Muscle layer of colon (tissue), 2 donors: ENCODE data around the gene FAM241B.

Source experiments
- H3K27ac ChIP-seq: one replicate; pipeline ENCODE4 v1.7.0; 2013; ENCODE audit warnings: low read depth, mild to moderate bottlenecking, low read length, moderate library complexity
- H3K27me3 ChIP-seq, 2 donors: one replicate each; pipeline ENCODE4 v1.7.0; 2013; ENCODE audit warnings: low read length in 2 of 2, mild to moderate bottlenecking in 2 of 2; ENCODE audit not compliant: insufficient read depth in 2 of 2, control insufficient read depth in 1 of 2
- H3K36me3 ChIP-seq: one replicate; pipeline ENCODE4 v1.7.0; 2013; ENCODE audit warnings: mild to moderate bottlenecking, low read length; ENCODE audit not compliant: insufficient read depth
- H3K4me1 ChIP-seq: one replicate; pipeline ENCODE4 v1.7.0; 2013; ENCODE audit warnings: mild to moderate bottlenecking, low read length; ENCODE audit not compliant: insufficient read depth
- H3K4me3 ChIP-seq, 2 donors: one replicate each; pipeline ENCODE4 v1.7.0; 2013; ENCODE audit warnings: low read length in 2 of 2, low read depth in 1 of 2, mild to moderate bottlenecking in 1 of 2, moderate library complexity in 1 of 2
- H3K9ac ChIP-seq: one replicate; pipeline ENCODE4 v1.7.0; 2013; ENCODE audit warnings: low read length
- H3K9me3 ChIP-seq: one replicate; pipeline ENCODE4 v1.7.0; 2013; ENCODE audit warnings: mild to moderate bottlenecking, low read length
- donor health status: abdominal sarcoma.
- donor health status: Adenocarcinoma of cecum.

The FAM241B gene

GRCh38 chr10:69644658-69645295 lies 14.7 kb downstream of the FAM241B start:
- Histone ChIP-seq H3K9ac (no peak overlapping the region), H3K4me3 (no peak overlapping the region)

GRCh38 chr10:69645296-69646184 lies 15.5 kb downstream of the FAM241B start:
- H3K9me3 ChIP-seq, result no peaks in the 10 kb centered on the region

More at GRCh38 chr10:69644658-69645295, 14.7 kb downstream of the FAM241B start:
- H3K27ac ChIP-seq, result no peak overlapping the region
- H3K4me1 ChIP-seq, result no peaks in the 10 kb centered on the region
- no peaks in the 10 kb centered on the region for H3K27me3 ChIP-seq
- no peaks in the 10 kb centered on the region for H3K36me3 ChIP-seq
- no peaks in the 10 kb centered on the region for H3K9me3 ChIP-seq

GRCh38 chr10:69646185-69647060 lies 16.4 kb downstream of the FAM241B start:
- Histone ChIP-seq H3K4me1 (no peaks in the 10 kb centered on the region), H3K4me3 (no peak overlapping the region), H3K9me3 (no peaks in the 10 kb centered on the region), H3K27ac (no peak overlapping the region), H3K36me3 (no peaks in the 10 kb centered on the region), H3K27me3 (no peaks in the 10 kb centered on the region), H3K9ac (no peak overlapping the region)

More at GRCh38 chr10:69645296-69646184, 15.5 kb downstream of the FAM241B start:
- no peaks in the 10 kb centered on the region for H3K27me3 ChIP-seq
- H3K27ac ChIP-seq, result no peak overlapping the region
- H3K4me1 ChIP-seq, result no peaks in the 10 kb centered on the region
- no peak overlapping the region for H3K9ac ChIP-seq
- H3K4me3 ChIP-seq, result no peak overlapping the region
- H3K36me3 ChIP-seq, result no peaks in the 10 kb centered on the region

DNA sequence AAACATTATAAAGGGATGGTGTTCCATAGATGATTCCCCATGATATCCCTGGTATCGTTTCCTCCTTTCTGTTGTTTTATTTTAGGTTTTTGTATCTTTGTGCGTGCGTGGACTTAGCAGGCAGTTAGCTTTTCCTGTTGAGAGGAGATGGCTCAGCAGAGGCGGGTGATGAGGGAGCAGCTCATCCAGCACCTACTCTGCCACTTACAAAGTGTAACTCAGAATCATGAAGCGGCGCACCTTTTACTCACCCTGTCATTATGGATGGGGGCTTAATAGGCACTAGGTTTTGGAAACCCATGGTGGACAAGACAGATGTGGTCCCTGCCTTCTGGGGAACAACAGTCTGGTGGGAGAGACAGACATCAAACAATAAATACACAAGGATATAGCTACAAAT lies 17.1 kb downstream of the FAM241B start:
- no peak overlapping the region for H3K4me3 ChIP-seq
- no peak overlapping the region for H3K27ac ChIP-seq
- H3K9me3 ChIP-seq, result no peaks in the 10 kb centered on the region
- no peaks in the 10 kb centered on the region for H3K27me3 ChIP-seq
- no peak overlapping the region for H3K9ac ChIP-seq
- H3K36me3 ChIP-seq, result no peaks in the 10 kb centered on the region
- no peaks in the 10 kb centered on the region for H3K4me1 ChIP-seq

DNA sequence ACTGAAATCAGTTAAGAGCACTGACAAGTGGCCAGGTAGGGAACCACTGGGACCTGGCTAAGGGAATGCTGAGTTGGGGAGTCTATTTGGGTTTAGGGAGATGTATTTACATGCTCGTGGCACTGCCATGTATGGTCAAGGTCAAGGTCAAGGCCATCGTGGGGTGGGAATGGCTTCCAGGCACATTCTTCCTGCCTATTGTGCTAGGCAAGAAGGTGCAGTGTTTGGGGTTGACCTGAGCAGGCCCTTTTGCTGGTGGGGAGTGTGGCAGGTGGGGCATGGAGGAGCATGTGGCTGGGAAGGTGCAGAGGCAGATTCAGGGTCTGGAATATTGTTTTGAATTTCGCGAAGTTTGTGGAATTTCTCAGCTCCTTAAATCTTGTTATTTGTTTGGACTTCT lies 17.8 kb downstream of the FAM241B start:
- Histone ChIP-seq H3K36me3 (no peaks in the 10 kb centered on the region), H3K4me3 (no peak overlapping the region), H3K27ac (no peak overlapping the region), H3K27me3 (no peaks in the 10 kb centered on the region), H3K4me1 (no peaks in the 10 kb centered on the region), H3K9me3 (no peaks in the 10 kb centered on the region), H3K9ac (no peak overlapping the region)

DNA sequence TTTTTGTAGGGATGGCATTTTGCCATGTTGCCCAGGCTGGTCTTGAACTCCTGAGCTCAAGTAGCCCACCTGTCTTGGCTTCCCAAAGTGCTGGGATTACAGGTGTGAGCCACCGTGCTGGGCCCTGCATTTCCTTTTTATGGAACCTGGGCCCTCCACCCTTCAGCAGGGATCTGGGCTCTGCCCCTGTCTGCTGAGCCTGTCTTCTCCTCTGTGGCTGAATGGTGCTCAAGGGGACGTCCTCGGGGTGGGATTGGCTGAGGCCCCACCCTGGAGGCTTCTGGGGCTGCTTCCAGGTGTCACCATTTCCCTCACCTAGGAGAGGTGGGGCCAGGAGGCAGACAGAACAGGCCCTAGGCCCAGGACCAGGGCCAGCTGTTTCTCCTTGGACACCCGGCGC lies 18.4 kb downstream of the FAM241B start:
- no peak overlapping the region for H3K27ac ChIP-seq
- H3K9me3 ChIP-seq, result no peaks in the 10 kb centered on the region
- H3K27me3 ChIP-seq, result no peaks in the 10 kb centered on the region
- no peak overlapping the region for H3K4me3 ChIP-seq
- no peaks in the 10 kb centered on the region for H3K4me1 ChIP-seq
- H3K9ac ChIP-seq, result no peak overlapping the region
- no peaks in the 10 kb centered on the region for H3K36me3 ChIP-seq

GRCh38 chr10:69649786-69650550 lies 19.9 kb downstream of the FAM241B start:
- Histone ChIP-seq H3K4me3 (no peak overlapping the region), H3K4me1 (no peaks in the 10 kb centered on the region), H3K9me3 (no peaks in the 10 kb centered on the region), H3K27me3 (no peaks in the 10 kb centered on the region), H3K9ac (no peak overlapping the region), H3K36me3 (no peaks in the 10 kb centered on the region), H3K27ac (no peak overlapping the region)

DNA sequence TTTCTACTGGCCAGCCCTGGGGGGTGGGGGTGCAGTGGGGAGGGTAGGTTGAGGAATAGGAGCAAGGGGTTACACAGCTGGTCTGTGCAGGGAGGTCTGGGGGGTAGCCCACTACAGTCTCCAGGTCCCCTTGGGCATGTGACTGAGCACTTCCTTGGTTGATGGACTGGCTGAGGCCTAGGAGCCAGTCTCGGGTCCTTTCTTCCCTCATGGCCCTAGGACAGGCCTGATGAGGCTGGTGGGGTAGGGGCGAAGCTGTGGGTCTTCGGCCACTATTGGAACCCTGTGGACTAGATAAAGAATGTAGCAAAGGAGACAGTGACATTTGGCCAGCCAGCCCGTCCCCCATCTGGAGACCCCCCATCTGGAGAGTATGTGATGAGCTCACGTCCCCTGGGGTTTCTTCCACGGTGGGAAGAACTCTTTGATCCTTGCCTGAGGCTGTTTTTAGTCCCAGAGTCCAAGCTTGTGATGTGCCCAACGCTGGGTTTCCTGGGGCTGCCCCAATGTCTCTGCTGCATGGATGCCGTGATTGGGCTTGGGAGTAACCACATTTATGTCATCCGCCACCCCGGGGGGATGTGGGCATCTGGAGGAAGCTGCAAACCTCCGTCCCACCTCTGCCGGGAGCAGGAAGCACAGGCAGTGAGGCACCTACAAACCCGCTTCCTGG lies 20.7 kb downstream of the FAM241B start:
- Histone ChIP-seq H3K4me3 (no peak overlapping the region), H3K27ac (no peak overlapping the region), H3K9me3 (no peaks in the 10 kb centered on the region), H3K4me1 (no peaks in the 10 kb centered on the region), H3K36me3 (no peaks in the 10 kb centered on the region), H3K9ac (no peak overlapping the region), H3K27me3 (no peaks in the 10 kb centered on the region)

DNA sequence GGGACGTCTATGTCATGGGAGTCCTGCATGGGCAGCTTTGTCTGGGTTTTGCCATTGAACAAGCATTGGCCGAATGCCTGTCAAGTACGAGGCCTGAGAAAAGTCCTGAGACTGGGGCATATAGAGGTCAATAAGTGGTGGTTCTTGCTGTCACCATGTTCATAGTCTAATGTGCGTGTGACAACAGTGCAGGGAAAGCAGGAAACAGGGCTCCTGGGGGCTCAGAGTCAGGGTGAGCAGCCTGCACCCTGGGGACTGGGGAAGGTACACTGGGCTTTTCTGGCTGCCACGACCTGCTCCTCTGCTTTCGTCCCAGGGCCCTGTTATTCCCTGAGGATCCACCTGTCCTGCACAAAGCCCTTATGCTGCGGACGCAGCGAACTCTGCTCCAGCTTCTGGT lies 21.3 kb downstream of the FAM241B start:
- Histone ChIP-seq H3K9me3 (no peaks in the 10 kb centered on the region), H3K36me3 (no peaks in the 10 kb centered on the region), H3K27ac (no peak overlapping the region), H3K4me3 (no peak overlapping the region), H3K4me1 (no peaks in the 10 kb centered on the region), H3K27me3 (peaks cover 0 to 2% of the 10 kb centered on the region in 2 donors), H3K9ac (no peak overlapping the region)

DNA sequence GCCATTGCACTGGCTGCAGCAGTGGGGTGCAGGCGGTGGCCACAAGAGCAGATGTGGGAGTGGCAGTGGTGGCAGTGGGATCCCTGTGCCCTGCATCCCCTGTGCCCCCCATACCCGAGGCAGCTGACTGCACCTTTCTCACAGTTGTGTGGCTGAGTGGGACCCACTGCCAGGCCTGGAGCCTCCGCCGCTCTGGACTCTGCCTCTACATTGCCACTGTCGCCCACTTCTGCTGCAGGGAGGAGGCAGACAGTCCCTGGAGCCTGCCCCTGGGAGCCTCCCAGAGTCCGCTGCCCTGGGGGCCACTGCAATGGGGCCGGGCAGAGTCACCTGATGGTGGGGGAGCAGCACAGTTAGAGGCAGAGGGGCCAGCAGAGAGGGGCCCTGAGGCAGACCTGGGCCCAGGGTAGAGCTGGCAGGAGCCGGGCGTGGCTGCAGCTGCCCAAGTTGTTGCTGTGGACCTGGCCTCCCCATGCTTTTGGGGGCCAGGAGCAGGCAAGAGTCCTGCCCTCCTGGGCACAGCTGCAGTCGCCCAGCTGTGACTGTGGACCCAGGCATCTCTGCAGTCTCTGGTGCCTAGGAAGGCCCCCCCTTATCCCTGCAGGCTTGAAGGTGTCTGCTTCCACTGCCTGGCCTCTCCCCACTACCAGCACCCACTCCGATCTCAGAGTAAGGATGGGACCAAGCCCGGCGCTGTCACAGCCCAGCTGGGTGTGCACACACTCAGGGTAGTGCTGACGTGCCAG lies 22.2 kb downstream of the FAM241B start:
- Histone ChIP-seq H3K4me1 (no peaks in the 10 kb centered on the region), H3K27ac (no peak overlapping the region), H3K36me3 (no peaks in the 10 kb centered on the region), H3K9me3 (no peaks in the 10 kb centered on the region), H3K9ac (no peak overlapping the region), H3K27me3 (peaks cover 0 to 4% of the 10 kb centered on the region in 2 donors), H3K4me3 (no peak overlapping the region)
